OCI-LY7 (cell line): ENCODE results near the gene C6orf136. TPM values are rescaled to one million over a fixed set of nuclear protein-coding genes. Genes with fewer than 3 reads are reported as not detected.

Source experiments
- BruUV-seq: library from RNA; stranded (reverse); fragments of 400-500 nt; replicated peaks from 2 replicates; lab custom pipeline; 2021; lab: Mats Ljungman, UMichigan
- CTCF ChIA-PET: fragments of 300-600 bp; sonication (Branson Sonifier 250); formaldehyde crosslinking; loops from one replicate; lab custom pipeline; 2022; ENCODE audit warnings: antibody characterized with exemption; ENCODE audit not compliant: unreplicated experiment; lab: Charles Lee
- POLR2A ChIA-PET: fragments of 300-600 bp; sonication (Branson Sonifier 250); formaldehyde crosslinking; loops from one replicate; lab custom pipeline; 2022; ENCODE audit warnings: antibody characterized with exemption; lab: Charles Lee
- DNase-seq: peaks from one replicate; pipeline ENCODE4 v3.0.0-alpha.2; 2015; ENCODE audit warnings: low spot score
- H2AFZ ChIP-seq: fragments of 200-600 bp; sonication (generic), shearing (Covaris generic); 2 replicates; pipeline ENCODE4 v1.6.1; 2014; ENCODE audit warnings: mild to moderate bottlenecking, antibody characterized with exemption, low read length, moderate library complexity
- H3K27ac ChIP-seq: fragments of 200-600 bp; sonication (generic); 2 replicates; pipeline ENCODE4 v1.5.1; 2014; ENCODE audit warnings: mixed run types, low read depth, mild to moderate bottlenecking, moderate library complexity, low read length, inconsistent platforms; ENCODE audit not compliant: poor library complexity, severe bottlenecking
- H3K36me3 ChIP-seq: fragments of 200-600 bp; sonication (generic); 2 replicates; pipeline ENCODE4 v1.6.1; 2014; ENCODE audit warnings: mild to moderate bottlenecking, antibody characterized with exemption, low read length, moderate library complexity, mixed read lengths; ENCODE audit not compliant: insufficient read depth
- H3K4me1 ChIP-seq: fragments of 200-600 bp; sonication (generic); 2 replicates; pipeline ENCODE4 v1.5.1; 2014; ENCODE audit warnings: mild to moderate bottlenecking, low read length; ENCODE audit not compliant: insufficient read depth, poor library complexity, severe bottlenecking
- H3K4me2 ChIP-seq: fragments of 200-600 bp; sonication (generic); 2 replicates; pipeline ENCODE4 v1.6.1; 2014; ENCODE audit warnings: mild to moderate bottlenecking, low read length
- H3K4me3 ChIP-seq: fragments of 200-600 bp; sonication (generic); 2 replicates; pipeline ENCODE4 v1.5.1; 2014; ENCODE audit warnings: mild to moderate bottlenecking, low read depth, low read length; ENCODE audit not compliant: poor library complexity, severe bottlenecking
- H3K79me2 ChIP-seq: fragments of 200-600 bp; sonication (generic); 2 replicates; pipeline ENCODE4 v1.6.1; 2016; ENCODE audit warnings: low read depth, mild to moderate bottlenecking, low read length, moderate library complexity, mixed read lengths; ENCODE audit not compliant: insufficient read depth
- H3K9me2 ChIP-seq: fragments of 200-600 bp; sonication (generic); 2 replicates; pipeline ENCODE4 v1.6.1; 2016; ENCODE audit warnings: mild to moderate bottlenecking, low read length, mixed read lengths; ENCODE audit not compliant: insufficient read depth
- H3K9me3 ChIP-seq: fragments of 200-600 bp; sonication (generic); 2 replicates; pipeline ENCODE4 v1.6.1; 2014; ENCODE audit warnings: mild to moderate bottlenecking, mixed run types, low read length, mixed read lengths
- H4K20me1 ChIP-seq: fragments of 200-600 bp; sonication (generic); 2 replicates; pipeline ENCODE4 v1.6.1; 2014; ENCODE audit warnings: mild to moderate bottlenecking, antibody characterized with exemption, low read length, moderate library complexity, mixed read lengths; ENCODE audit not compliant: insufficient read depth
- EZH2phosphoT487 ChIP-seq: fragments of 200-600 bp; sonication (generic); IDR thresholded peaks from 2 replicates; pipeline ENCODE4 v1.6.1; 2018; ENCODE audit warnings: low read depth, borderline replicate concordance, mild to moderate bottlenecking, mixed run types, antibody characterized with exemption, low read length, moderate library complexity, mixed read lengths
- intact Hi-C: fragments of 100-400 bp; cut with micrococcal nuclease; formaldehyde crosslinking; loops from one replicate; pipeline ENCODE4 v1.10.0; 2022; ENCODE audit not compliant: unreplicated experiment
- total RNA-seq, 2 experiments: library from RNA; depleted of rRNA in 1 of 2; stranded (reverse); fragments of >200 nt in 1 of 2; shearing (Covaris generic) in 1 of 2; gene quantifications; 2 replicates each; pipeline ENCODE4 v1.2.3, GENCODE V29; 2014 to 2022
- TF ChIP-seq, protein P1 (sequence below): fragments of 200-600 bp; sonication (generic); conservative IDR thresholded peaks from 2 replicates; pipeline ENCODE4 v1.5.1; 2014; ENCODE audit warnings: mild to moderate bottlenecking, antibody characterized with exemption, low read length, moderate library complexity, mixed read lengths

C6orf136 gene
- total RNA-seq, 2 experiments from 2014 or later = 14.7 to 26.7 TPM

DNA sequence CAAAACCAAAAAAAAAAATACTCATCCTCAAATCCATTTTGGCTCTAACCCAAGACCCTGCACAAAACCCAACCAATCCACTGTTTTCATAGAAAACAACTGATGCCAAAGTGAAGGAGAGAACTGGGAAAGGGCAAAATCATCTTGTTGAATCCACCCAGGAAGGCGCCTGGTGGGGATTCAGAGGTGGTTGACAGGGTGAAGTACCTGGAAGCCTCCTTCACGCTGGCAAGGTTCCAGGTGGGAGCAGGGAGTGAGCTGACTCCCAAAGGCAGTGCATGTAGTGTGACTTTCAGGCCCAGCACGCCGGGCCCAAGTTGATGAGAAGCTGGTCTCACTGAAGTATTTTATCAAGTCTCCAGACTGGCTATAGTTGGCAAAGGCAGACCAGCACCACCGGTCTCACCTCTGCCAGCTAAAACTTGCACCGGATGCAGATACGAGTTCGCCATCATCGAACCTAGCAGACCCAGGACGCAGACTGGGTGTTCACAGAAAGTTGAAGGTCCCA, 46.4 kb upstream of the C6orf136 start:
- TSS peak; percentile 34 for BruUV-seq
- H3K27ac ChIP-seq = no peak overlapping the region
- TF ChIP-seq, protein P1, sequence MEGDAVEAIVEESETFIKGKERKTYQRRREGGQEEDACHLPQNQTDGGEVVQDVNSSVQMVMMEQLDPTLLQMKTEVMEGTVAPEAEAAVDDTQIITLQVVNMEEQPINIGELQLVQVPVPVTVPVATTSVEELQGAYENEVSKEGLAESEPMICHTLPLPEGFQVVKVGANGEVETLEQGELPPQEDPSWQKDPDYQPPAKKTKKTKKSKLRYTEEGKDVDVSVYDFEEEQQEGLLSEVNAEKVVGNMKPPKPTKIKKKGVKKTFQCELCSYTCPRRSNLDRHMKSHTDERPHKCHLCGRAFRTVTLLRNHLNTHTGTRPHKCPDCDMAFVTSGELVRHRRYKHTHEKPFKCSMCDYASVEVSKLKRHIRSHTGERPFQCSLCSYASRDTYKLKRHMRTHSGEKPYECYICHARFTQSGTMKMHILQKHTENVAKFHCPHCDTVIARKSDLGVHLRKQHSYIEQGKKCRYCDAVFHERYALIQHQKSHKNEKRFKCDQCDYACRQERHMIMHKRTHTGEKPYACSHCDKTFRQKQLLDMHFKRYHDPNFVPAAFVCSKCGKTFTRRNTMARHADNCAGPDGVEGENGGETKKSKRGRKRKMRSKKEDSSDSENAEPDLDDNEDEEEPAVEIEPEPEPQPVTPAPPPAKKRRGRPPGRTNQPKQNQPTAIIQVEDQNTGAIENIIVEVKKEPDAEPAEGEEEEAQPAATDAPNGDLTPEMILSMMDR = no peak
- TF ChIP-seq EZH2phosphoT487 = no peak

GRCh38 chr6:30601436-30601814, 45.5 kb upstream of the C6orf136 start:
- Histone ChIP-seq H4K20me1 (0 out of 2 replicates have a peak, but pooled peaks cover under 1% of the 10 kb centered on the region), H3K9me2 (no peaks in the 10 kb centered on the region), H3K4me2 (no peak overlapping the region), H3K4me1 (no peaks in the 10 kb centered on the region), H3K9me3 (no peaks in the 10 kb centered on the region), H3K4me3 (no peak overlapping the region), H3K79me2 (no peaks in the 10 kb centered on the region), H3K27ac (no peak overlapping the region), H3K36me3 (peaks cover 90% of the 10 kb centered on the region), H2AFZ (no peak overlapping the region)
- intact Hi-C loops = no loop called here
- ChIA-PET CTCF (no interaction called here), POLR2A (interaction anchor here (0.6 to 6.3 kb wide), 2 partner anchors 12 to 27 kb away, joined by 3 to 38 read pairs; no protein-coding TSS in a partner anchor)
- DNase-seq = no peak
- TF ChIP-seq, protein P1 = no peak
- no TSS peak for BruUV-seq

More for the DNA sequence above, 46.4 kb upstream of the C6orf136 start:
- POLR2A ChIA-PET = interaction anchor here (6.3 kb wide), 1 partner anchor 13 kb away, joined by 38 read pairs; no protein-coding TSS in a partner anchor
- no peak for DNase-seq
- no peaks in the 10 kb centered on the region for H3K9me3 ChIP-seq
- intact Hi-C loops = no loop called here
- CTCF ChIA-PET = no interaction called here
- H3K4me2 ChIP-seq = no peak overlapping the region
- no peak overlapping the region for H3K4me3 ChIP-seq
- no peak overlapping the region for H2AFZ ChIP-seq
- H3K36me3 ChIP-seq = peaks cover 81% of the 10 kb centered on the region
- no peaks in the 10 kb centered on the region for H4K20me1 ChIP-seq
- H3K9me2 ChIP-seq = no peaks in the 10 kb centered on the region
- no peaks in the 10 kb centered on the region for H3K79me2 ChIP-seq
- H3K4me1 ChIP-seq = no peaks in the 10 kb centered on the region

- no peak for TF ChIP-seq EZH2phosphoT487
- TF ChIP-seq, protein P1 = no peak
- H3K27ac ChIP-seq = no peak overlapping the region
- no peak overlapping the region for H3K4me2 ChIP-seq
- no peak overlapping the region for H2AFZ ChIP-seq
- H3K4me3 ChIP-seq = no peak overlapping the region
- 0 out of 2 replicates have a peak, but pooled peaks cover 6% of the 10 kb centered on the region for H4K20me1 ChIP-seq
- H3K9me3 ChIP-seq = no peaks in the 10 kb centered on the region
- peaks cover 92% of the 10 kb centered on the region for H3K36me3 ChIP-seq
- intact Hi-C loops = no loop called here
- H3K79me2 ChIP-seq = peaks cover 5% of the 10 kb centered on the region; the same call in 1 of the 2 replicates
- BruUV-seq = no TSS peak
- ChIA-PET CTCF (no interaction called here), POLR2A (interaction anchor here (0.6 to 6.3 kb wide), 2 partner anchors 11 to 27 kb away, joined by 3 to 38 read pairs; no protein-coding TSS in a partner anchor)
- H3K9me2 ChIP-seq = no peaks in the 10 kb centered on the region
- DNase-seq = no peak
- H3K4me1 ChIP-seq = no peaks in the 10 kb centered on the region
Measured at GRCh38 chr6:30601815-30602641, 44.9 kb upstream of the C6orf136 start.
